Measurements from ENCODE around the gene NLRP13.
A peak's percentile ranks its signal among the peaks of the same experiment; 100 is the strongest.
"Not testable (repeated sequence)": the region's sequence is repeated elsewhere in the genome, so short reads cannot be mapped to it uniquely, and the experiment has no call there.

NLRP13 gene

DNA sequence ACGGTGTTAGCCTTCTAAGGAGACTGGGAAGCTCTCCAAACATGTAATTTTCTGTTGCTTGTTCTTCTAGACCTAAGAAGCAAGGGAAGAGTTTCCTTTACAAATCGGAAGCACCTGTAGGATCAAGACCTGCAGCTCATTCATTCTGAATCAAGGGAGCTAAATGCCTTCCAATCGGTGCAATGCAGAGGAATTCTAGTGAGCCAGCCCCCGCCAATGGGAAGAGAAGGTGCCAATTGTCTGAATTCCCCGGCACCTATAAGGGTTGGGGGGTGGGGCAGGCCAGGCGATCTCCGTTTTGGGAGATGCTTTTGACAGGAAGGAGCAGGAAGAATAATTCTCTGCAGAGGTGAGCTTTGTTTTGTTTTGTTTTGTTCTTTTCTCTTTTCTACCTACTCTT is 7.1 kb upstream of the NLRP13 start:
- no peak overlapping the region for H3K27ac ChIP-seq (ENCODE audit: low read length)
- peak overlapping the region; percentile 39 for H2AFZ ChIP-seq (ENCODE audit: low read length)
- no peak for DNase-seq
- H4K20me1 ChIP-seq (ENCODE audit: insufficient read depth, low read length), result no peaks in the 10 kb centered on the region
- H3F3A ChIP-seq (ENCODE audit: insufficient read depth, low read length), result no peaks in the 10 kb centered on the region
- H3K9ac ChIP-seq (ENCODE audit: low read length), result no peak overlapping the region
- H3K79me2 ChIP-seq (ENCODE audit: low read length), result no peaks in the 10 kb centered on the region
- peak overlapping the region; percentile 16; the same call in 1 of the 2 replicates for H3K4me3 ChIP-seq (ENCODE audit: low read length)
- no peaks in the 10 kb centered on the region for H3K9me2 ChIP-seq (replicated peaks; ENCODE audit: insufficient read depth, low read length)
- H3K4me2 ChIP-seq (ENCODE audit: low read depth, low read length), result peak overlapping the region; percentile 47
- TF ChIP-seq CTCF (IDR thresholded peaks at IDR 0.05; ENCODE audit: low read length), result no peak
- no peak for TF ChIP-seq EZH2 (optimal IDR thresholded peaks at IDR 0.05; ENCODE audit: low read depth, low read length)
- no peak for TF ChIP-seq EZH2phosphoT487 (IDR thresholded peaks at IDR 0.05; ENCODE audit: low read length)
- H3K27me3 ChIP-seq (replicated peaks; ENCODE audit: insufficient read depth, low read length), result no peaks in the 10 kb centered on the region
- H3K4me1 ChIP-seq (ENCODE audit: low read length), result no peaks in the 10 kb centered on the region
- H3K9me3 ChIP-seq (replicated peaks; ENCODE audit: insufficient read depth, low read length), result no peaks in the 10 kb centered on the region
- H3K36me3 ChIP-seq (replicated peaks; ENCODE audit: insufficient read depth, low read length), result no peaks in the 10 kb centered on the region

DNA sequence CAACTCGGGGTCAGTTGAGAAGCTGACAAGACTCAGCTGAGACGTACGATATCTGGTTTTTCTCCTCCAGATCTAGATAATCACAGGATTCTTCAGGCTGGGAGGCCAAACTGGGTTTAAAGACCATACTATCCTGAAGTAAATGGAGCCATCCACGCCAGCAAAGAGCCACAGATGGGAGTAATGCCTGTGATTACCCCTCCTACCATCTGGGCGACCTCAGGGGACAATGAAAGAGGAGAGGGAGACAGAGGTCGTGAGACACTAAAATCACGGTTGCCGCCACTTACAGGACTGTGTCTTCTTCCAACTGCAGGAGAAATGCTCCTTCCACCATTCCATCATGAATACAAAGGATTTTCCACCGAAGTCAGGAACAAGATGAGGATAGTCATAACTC is 3.1 kb upstream of the NLRP13 start:
- Histone ChIP-seq H3K9ac (ENCODE audit: low read length) (no peak overlapping the region), H4K20me1 (ENCODE audit: insufficient read depth, low read length) (no peaks in the 10 kb centered on the region), H3K36me3 (replicated peaks; ENCODE audit: insufficient read depth, low read length) (no peaks in the 10 kb centered on the region), H3K4me3 (ENCODE audit: low read length) (no peak overlapping the region), H3K79me2 (ENCODE audit: low read length) (no peaks in the 10 kb centered on the region), H3K9me2 (replicated peaks; ENCODE audit: insufficient read depth, low read length) (no peaks in the 10 kb centered on the region), H3K4me1 (ENCODE audit: low read length) (no peaks in the 10 kb centered on the region), H3K9me3 (replicated peaks; ENCODE audit: insufficient read depth, low read length) (no peaks in the 10 kb centered on the region), H2AFZ (ENCODE audit: low read length) (no peak overlapping the region), H3K27me3 (replicated peaks; ENCODE audit: insufficient read depth, low read length) (no peaks in the 10 kb centered on the region), H3K27ac (ENCODE audit: low read length) (no peak overlapping the region), H3F3A (ENCODE audit: insufficient read depth, low read length) (no peaks in the 10 kb centered on the region), H3K4me2 (ENCODE audit: low read depth, low read length) (no peak overlapping the region)
- TF ChIP-seq CTCF (IDR thresholded peaks at IDR 0.05; ENCODE audit: low read length) (no peak), EZH2 (optimal IDR thresholded peaks at IDR 0.05; ENCODE audit: low read depth, low read length) (no peak), EZH2phosphoT487 (IDR thresholded peaks at IDR 0.05; ENCODE audit: low read length) (no peak)
- DNase-seq, result no peak

GRCh38 chr19:55930996-55931515 is 1.1 kb downstream of the NLRP13 start:
- Histone ChIP-seq H2AFZ (ENCODE audit: low read length) (no peak overlapping the region), H3K79me2 (ENCODE audit: low read length) (no peaks in the 10 kb centered on the region), H3K4me2 (ENCODE audit: low read depth, low read length) (no peak overlapping the region), H3K27me3 (replicated peaks; ENCODE audit: insufficient read depth, low read length) (no peaks in the 10 kb centered on the region), H3F3A (ENCODE audit: insufficient read depth, low read length) (no peaks in the 10 kb centered on the region), H4K20me1 (ENCODE audit: insufficient read depth, low read length) (no peaks in the 10 kb centered on the region), H3K4me3 (ENCODE audit: low read length) (no peak overlapping the region), H3K27ac (ENCODE audit: low read length) (no peak overlapping the region), H3K36me3 (replicated peaks; ENCODE audit: insufficient read depth, low read length) (no peaks in the 10 kb centered on the region), H3K9ac (ENCODE audit: low read length) (no peak overlapping the region), H3K9me2 (replicated peaks; ENCODE audit: insufficient read depth, low read length) (no peaks in the 10 kb centered on the region), H3K9me3 (replicated peaks; ENCODE audit: insufficient read depth, low read length) (no peaks in the 10 kb centered on the region), H3K4me1 (ENCODE audit: low read length) (no peaks in the 10 kb centered on the region)
- no peak for DNase-seq
- TF ChIP-seq EZH2phosphoT487 (IDR thresholded peaks at IDR 0.05; ENCODE audit: low read length) (no peak), EZH2 (optimal IDR thresholded peaks at IDR 0.05; ENCODE audit: low read depth, low read length) (no peak), CTCF (IDR thresholded peaks at IDR 0.05; ENCODE audit: low read length) (no peak)

GRCh38 chr19:55929258-55929657 is 2.9 kb downstream of the NLRP13 start:
- H3K9ac ChIP-seq (ENCODE audit: low read length); H2AFZ ChIP-seq (ENCODE audit: low read length); H3K4me1 ChIP-seq (ENCODE audit: low read length); DNase-seq; H3K4me2 ChIP-seq (ENCODE audit: low read depth, low read length); H3F3A ChIP-seq (ENCODE audit: insufficient read depth, low read length); H3K27me3 ChIP-seq (replicated peaks; ENCODE audit: insufficient read depth, low read length); H3K27ac ChIP-seq (ENCODE audit: low read length); H3K36me3 ChIP-seq (replicated peaks; ENCODE audit: insufficient read depth, low read length); H4K20me1 ChIP-seq (ENCODE audit: insufficient read depth, low read length); H3K79me2 ChIP-seq (ENCODE audit: low read length); H3K4me3 ChIP-seq (ENCODE audit: low read length); H3K9me2 ChIP-seq (replicated peaks; ENCODE audit: insufficient read depth, low read length); H3K9me3 ChIP-seq (replicated peaks; ENCODE audit: insufficient read depth, low read length): not testable (repeated sequence)

Measured in MM.1S (cell line).